ENCODE data around the gene DNM3.
A peak's percentile ranks its signal among the peaks of the same experiment; 100 is the strongest.

DNM3 gene

DNA sequence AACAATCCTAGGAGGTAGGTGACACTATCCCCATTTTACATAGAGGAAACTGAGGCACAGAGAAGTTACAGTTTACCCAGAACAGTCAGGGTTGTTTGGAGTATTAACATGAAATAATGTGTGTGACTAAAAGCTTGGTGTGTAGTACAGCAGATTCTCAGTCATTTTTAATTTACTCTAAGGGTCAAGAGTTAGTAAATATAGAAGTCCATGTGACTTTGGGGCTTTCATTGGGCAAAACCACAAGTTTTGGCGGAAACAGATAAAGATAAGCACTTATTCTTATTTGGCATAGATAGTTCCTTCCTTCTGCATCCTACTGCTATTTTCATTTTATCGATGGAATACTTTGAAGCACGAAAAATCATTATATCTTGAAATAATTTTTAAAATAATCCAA is 128.5 kb downstream of the DNM3 start:
- no peak for DNase-seq (ENCODE audit: low read depth in 1 of 2, low spot score in 1 of 2)

DNA sequence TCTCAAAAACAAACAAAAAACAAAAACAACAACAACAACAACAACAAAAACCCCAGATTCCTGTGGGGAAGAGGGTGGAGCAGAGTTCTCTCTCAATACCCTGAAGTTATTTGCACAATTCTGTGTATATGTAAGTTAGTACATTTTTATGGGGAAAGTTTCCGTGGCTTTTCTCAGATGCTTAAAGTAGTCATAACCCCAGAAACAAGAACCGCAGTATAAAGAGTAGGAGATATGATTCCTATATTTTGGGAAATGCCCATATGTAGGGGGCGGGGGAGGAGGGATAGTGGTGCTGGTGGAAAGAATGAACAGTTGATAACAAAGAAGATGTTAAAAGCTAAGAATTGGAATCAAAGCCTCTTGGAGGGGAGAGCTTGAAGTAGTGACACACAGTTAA is 131.5 kb downstream of the DNM3 start:
- DNase-seq (ENCODE audit: low read depth in 1 of 2, low spot score in 1 of 2): no peak

DNA sequence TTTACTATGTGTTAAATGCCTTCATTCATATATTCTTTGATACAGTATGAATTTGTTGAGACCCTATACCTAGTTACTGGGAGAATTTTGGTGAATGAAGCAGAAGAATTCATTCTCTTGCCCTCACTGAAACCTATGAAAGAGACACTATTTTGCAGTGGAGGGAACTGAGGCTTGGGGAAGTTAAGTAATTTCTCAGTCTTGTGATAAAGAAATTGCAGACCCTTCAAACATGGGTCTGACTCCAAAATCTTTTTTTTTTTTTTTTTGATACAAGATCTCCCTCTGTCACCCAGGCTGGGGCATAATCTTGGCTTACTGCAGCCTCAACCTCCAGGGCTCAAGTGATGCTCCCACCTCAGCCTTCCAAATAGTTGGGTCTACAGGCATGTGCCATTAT is 132.1 kb downstream of the DNM3 start:
- DNase-seq (ENCODE audit: low read depth in 1 of 2, low spot score in 1 of 2): no peak

DNA sequence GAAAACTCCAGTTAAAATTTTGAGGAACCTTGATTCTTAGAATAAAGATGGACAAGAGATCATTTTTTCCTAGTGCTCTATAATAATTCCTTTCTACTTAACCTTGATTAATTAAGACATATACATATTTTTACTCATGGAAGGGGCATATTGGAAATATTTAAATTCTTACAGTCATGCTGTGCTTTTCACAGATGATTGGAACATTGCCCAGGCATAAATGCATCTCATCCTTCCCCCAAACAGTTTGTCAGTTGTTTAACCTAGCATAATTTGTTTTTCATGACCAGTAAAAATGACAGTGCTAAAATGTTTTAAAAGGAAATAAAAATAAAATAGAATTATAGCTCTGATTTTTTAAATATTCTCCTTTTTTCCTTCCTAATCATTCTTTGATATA is 140.0 kb downstream of the DNM3 start:
- no peak for DNase-seq (ENCODE audit: low read depth in 1 of 2, low spot score in 1 of 2)

DNA sequence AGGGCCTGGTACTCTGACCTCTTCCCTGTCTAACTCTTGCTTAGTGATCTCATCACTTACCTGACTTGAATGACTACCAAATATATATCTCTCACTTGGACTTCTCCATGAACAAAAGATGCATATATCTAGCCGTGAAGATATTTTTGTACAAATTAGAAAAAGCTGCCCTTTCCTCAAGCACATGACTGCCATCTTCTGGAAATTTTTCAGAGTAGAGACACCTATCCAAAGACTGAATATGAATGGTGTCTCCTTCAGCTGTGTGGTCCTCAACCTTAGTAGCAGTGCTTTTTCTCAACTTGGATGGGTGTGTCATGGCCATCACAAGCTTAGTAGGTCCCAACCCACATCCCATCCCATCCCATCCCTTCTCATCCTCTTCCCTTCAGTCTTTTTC is 142.3 kb downstream of the DNM3 start:
- DNase-seq (ENCODE audit: low read depth in 1 of 2, low spot score in 1 of 2): no peak

DNA sequence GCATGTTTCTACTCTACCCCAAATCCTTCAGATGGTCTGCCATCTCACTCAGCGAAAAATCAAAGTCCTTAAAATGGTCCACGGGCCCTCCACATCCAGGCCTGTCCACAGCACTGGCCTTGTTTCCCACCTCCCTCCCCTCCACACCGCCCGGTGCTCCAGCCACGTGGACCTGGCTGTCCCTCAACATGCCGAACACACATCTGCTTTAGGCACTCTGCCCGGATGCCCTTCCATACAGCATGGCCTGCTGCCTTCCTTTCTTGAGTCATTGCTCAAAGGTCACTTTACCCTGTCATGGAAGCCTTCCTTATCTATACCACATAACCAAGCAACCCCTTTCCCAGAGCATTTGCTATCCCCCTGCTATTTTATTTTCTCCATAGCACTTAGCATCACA is 143.0 kb downstream of the DNM3 start:
- DNase-seq (ENCODE audit: low read depth in 1 of 2, low spot score in 1 of 2): no peak

DNA sequence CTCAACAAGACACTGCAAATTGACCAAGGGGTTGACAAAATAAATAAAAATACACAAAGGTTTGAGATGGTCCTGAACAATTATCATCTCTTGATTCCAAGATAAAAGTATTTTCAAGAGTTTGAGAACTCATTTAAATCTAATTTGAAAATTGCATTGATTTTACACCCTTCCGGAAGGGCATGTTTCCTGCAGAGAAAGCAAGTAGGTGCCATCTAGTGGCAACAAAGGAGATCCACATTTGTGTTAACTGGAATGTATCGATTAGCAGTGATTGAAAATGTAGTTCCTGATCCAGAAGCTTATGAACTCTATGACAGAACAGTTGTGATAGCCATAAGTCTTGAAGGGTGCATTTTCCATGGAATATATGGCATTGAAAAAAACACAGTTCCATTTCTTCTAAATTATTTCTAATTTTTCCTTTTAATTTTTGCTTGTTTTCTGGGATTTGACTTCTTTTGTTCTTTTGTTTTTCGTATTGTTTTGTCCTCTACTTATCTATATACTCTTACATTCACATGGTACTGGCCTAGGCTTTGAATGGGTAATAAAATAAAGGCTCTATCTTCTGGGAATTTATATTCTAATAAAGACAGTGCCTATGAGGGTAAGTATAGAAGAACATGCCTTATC is 143.7 kb downstream of the DNM3 start:
- DNase-seq (ENCODE audit: low read depth in 1 of 2, low spot score in 1 of 2): peak in 1 of 2 donors; percentile 23

DNA sequence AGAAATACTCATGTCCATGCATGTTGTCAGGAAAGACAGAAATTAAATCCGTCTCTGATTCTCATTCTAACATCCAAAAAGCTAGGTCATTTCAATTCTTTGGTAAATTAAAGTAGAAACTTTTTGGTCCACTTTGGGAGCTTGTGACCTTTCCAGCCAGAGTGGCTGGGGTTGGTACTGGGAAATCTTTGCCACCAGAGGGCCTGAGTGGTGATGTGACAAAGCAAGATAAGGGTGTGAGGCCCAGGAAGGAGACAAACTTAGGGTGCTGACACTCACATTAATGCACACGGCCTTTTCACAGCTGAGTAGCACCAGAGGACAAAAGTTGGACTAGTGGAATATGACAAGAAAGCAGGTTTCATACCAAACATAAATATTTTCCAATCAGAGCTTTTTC is 144.3 kb downstream of the DNM3 start:
- DNase-seq (ENCODE audit: low read depth in 1 of 2, low spot score in 1 of 2): no peak

DNA sequence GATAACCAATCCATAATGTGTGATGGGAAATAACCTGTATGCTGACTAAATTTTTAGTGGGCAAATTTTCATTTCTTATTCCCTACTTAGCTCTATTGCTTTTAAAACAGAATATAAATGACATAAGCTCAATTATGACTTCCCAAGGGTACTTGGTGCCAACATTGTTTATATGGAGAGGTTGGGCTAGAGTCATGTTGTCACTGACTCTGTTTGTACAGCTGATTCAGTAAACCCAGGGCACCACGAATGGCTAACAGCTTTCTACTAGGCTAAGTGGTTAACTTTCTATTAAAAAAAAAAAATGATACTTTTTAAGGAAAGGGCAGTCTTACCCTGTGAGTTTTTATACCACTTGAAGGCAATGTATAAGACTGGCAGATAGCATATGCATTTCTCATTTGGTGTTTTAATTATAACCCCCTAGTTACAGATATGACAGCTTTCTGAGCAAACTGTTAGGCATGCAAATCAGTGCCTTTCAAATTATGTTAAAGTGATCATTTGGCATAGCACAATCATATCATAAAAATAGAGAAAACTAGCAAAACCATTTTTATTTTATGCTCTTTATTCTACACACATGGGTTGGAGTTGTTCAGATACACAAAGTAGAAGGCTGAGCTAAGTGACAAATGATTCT is 147.1 kb downstream of the DNM3 start:
- no peak for DNase-seq (ENCODE audit: low read depth in 1 of 2, low spot score in 1 of 2)

DNA sequence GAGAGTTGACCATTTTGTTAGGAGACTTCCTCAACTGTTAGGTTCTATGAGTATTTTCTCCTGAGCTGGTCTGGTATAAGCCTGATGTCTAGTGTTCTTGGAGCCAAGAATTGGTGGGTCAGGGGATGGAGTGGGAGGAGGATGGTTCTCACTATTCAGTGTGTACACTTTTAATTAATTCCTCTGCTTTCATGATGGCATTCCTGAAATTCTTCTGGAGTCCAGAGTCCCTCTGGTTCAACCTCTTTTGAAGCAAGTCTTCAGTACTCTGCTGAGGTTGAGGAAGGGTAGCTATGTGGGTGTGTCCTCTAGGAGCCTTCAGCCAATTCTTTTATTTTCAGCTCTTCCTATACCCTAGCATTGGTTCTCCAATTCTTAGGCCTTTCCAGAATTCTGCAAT is 149.1 kb downstream of the DNM3 start:
- DNase-seq (ENCODE audit: low read depth in 1 of 2, low spot score in 1 of 2): no peak

DNA sequence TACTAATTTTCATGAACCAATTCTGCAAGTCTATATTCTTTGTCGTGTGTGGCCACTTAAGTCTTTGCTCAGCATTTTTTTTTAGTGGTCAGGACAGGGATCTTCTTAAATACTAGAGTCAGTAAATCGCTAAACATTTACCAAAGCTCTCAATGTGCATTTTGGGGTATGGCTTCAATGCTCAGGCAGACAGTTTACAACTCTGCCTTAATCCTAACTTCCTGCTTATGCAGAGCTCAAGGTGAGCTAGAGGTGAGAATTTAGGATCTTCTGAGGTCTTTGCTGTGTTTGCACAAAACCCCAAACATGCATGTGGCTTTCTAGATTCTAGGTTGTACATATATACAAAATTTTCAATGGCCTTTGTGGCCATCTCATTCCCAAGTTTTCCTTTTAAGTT is 153.0 kb downstream of the DNM3 start:
- DNase-seq (ENCODE audit: low read depth in 1 of 2, low spot score in 1 of 2): no peak

DNA sequence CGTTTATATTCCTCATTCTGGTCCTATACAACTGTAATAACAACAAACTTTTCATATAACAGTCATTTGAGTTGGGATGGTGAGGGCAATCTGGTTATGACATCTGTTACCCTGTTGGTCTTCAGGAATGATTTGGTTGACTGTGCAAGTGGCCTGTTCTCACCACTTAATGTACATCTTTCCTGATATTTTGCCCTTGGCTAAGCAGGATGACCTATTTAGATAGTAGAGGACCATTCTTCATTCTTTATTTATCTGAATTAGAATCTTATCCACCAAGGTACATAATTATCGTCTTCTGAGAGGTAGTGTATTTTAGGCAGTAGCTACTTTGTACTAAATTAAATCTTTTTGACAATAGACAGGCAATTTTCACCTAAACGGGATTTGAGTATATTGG is 154.3 kb downstream of the DNM3 start:
- no peak for DNase-seq (ENCODE audit: low read depth in 1 of 2, low spot score in 1 of 2)

DNA sequence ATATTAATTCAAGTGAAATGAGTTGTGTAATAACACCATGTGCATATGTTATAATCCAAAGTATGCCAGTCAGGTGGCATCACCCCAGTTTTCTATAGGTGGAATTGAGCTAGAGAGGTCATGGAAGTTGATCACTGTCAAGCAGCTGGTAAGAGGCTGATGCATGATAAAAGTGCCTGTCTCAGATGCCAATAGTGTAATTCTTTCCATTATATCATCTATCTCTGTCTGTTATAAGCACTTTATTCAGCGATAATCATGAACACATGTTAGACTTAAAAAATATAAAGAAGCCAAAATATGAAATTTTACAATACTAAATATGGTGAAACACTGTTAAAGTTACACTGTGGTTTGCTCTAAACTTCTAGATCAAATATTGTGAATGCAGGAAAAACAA is 156.6 kb downstream of the DNM3 start:
- DNase-seq (ENCODE audit: low read depth in 1 of 2, low spot score in 1 of 2): no peak

DNA sequence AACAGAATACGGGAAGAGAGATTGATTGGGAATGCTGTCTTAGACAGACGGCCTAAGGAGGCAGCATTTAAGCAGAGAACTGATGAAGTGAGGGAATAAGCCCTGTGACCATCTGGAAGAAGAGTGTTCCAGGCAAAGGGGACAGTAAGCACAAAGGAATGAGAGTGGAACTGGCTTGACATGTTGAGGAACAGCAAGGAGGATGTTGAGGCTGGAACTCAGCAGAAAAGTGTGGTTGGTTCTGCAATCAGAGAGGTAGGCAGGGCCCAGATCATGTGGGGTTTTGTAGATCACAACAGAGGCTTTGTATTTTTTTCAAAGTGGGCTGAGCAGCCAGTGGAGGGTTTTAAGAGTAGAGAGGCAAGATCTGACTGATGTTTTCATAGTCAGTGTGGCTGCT is 157.4 kb downstream of the DNM3 start:
- DNase-seq (ENCODE audit: low read depth in 1 of 2, low spot score in 1 of 2): no peak

DNA sequence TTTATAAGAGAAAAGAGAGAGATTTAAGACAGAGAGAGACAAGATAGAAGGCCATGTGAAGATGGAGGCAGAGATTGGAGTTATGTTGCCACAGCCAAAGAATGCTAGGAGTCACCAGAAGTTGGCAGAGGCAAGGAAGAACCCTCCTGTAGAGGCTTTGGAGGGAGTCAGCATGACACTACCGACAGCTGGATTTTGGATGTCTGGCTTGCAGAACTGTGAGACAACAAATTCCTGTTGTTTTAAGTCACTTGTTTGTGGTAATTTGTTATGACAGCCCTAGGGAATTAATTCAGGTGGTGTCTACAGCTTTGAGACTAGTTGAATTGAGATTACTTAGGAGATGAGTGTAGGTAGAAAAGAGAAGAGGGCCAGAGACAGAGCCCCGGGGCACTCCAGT is 158.5 kb downstream of the DNM3 start:
- no peak for DNase-seq (ENCODE audit: low read depth in 1 of 2, low spot score in 1 of 2)

DNA sequence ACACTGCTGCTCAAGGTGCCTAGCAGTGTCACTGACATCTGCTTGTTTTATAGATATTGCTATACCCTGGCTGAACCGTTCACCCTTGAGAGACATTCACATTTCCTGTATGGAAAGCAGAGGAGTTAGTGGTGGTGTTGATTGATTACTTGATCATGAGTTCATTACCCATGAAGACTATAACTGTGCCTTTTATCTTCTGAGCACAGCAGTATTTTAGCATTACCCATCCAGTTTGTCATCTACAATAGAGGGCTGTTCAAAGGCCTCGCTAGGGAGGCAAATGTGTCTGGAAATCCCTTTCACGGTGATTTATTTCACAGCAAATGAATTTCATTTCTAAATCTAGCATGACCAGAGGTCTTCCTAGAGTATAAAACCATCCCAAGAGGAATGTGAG is 160.0 kb downstream of the DNM3 start:
- no peak for DNase-seq (ENCODE audit: low read depth in 1 of 2, low spot score in 1 of 2)

DNA sequence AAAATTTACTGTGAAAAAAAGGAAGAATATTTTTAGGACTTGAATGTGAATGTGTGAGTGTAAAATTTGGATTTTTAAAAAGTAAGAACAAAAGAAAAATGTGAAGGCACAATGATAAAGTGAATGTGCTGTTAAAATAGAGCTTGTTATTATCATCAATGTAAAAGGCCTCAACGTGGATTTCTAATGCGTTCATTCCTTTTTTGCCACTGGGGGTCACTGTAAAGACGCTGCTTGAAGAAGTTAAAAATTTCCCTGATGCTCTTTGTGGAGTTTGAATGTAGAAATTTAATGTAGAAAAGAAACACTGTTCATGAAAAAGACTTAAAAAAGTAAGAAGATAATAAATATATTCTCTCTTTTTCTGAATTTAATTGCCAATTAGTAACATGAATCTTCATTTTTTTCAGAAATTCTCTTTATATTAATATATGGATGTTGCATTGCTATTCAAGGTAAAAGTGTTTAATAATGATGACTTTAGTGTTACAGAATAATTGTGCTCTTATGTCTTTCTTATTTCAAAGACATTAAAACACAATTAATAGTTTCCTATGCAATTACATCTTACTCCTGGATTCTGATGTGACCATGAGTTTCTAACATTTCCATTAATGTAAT is 161.5 kb downstream of the DNM3 start:
- peak in 1 of 2 donors; percentile 28 for DNase-seq (ENCODE audit: low read depth in 1 of 2, low spot score in 1 of 2)

DNA sequence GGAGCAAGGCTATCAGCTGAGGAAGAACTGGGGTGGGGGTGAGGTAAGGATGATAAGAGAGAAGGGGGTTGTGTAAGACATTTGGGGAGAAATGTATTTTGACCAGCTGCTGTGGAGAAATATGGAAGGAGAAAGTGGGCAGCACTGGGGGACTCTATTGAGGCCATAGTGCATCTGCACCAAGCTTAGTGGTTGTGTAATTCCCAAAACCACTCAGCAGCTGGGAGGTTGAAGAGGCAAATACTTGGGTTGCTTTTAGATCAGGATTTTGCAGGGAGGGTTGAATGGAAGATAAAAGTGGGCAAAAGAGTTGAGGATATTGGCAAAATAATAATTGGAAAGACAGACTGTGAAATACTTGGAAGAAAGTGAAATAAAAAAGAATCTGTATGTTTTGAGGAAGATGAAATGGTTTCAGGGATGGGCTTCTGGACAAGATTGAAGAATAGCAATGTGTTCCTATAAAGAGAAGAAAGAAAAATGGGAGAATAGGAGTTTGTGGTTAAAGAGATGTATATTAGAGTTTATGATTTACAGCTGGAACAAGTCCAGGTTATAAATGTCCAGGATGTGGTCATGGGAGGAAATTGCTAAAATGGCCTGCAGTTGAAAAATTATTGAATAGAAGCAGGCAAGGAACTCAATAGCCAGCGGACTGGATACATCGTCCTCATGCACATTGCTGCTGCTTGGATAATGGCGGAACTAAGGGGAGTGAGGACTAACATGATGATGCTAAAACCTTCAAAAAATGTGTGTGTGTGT is 162.7 kb downstream of the DNM3 start:
- DNase-seq (ENCODE audit: low read depth in 1 of 2, low spot score in 1 of 2): no peak

DNA sequence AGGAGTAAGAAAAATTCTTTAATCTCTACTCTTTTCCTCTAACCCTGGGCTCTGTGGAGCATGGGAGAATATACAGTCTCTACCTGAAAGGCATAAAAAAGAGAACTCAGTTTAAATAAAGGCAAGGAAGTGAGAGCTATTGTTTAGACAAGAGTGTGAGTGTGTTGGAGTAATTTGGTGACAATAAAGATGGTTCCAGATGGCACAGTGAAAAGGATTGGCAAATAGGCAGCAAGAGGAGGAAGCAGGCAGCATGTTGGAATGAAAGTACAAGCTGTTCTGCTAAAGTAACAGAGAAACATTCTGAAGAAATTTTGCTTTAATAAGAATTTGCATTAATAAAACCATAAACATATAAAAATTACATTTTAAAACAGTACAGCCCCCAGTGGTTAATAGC is 163.4 kb downstream of the DNM3 start:
- DNase-seq (ENCODE audit: low read depth in 1 of 2, low spot score in 1 of 2): no peak

DNA sequence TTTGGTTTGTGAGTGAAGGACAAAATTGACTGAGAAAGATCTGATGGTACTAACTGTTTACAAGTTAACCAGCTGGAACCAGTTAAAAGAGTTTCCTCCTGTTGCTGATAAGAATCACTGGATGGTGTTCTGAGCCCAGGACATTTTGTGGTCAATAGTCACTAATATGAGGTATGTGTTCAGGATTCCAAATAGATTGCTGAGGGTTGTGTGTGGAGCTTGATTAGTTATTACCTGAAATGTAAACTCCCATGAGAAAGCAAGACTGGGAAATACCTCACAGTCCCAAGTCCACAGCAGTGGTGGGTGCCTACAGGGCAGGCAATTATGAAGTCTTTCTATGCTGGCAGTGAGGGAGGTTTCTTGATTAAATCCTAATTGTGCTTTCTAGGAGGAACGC is 164.6 kb downstream of the DNM3 start:
- no peak for DNase-seq (ENCODE audit: low read depth in 1 of 2, low spot score in 1 of 2)

DNA sequence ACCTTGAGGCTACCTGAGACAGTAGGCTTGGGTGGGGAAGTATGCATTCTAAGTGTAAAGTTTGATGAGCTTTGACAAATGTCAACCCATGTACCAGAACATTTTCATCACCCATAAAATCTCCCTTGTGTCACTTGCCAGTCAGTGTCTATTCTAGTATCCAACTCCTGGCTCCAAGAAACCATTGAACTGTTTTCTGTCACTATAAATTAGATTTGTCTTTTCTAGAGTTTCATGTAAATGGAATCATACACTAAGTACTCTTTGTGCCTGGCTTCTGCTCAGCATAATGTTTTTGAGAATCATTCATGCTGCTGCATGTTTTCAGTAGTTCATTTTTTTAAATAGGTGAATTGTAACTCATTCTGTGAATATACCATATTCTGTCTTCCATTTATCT is 165.4 kb downstream of the DNM3 start:
- no peak for DNase-seq (ENCODE audit: low read depth in 1 of 2, low spot score in 1 of 2)

DNA sequence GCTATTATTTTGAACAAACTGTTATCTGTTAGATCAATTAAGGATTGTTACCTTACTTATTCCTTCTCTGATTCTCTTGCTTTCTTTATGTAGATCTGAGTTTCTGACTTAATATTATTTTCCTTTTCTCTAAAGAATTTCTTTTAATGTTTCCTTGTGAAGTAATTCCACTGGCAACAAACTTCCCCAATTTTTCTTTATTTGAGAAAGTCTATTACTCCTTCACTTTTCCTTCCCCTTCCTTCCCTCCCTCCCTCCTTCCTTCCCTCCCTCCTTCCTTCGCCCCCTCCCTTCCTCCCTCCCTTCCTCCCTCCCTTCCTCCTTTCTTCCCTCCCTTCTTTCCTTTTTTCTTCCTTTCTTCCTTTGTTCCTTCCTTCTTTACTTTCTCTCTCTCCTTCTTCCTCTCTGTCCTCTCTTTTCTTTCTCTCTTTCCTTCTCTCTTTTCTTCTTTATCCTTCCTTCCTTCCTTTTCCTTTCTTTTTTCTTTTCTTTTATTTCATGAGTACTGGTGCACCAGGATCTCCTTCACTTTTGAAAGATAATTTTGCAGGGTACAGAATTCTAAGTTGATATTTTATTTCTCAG is 177.5 kb downstream of the DNM3 start:
- no peak for DNase-seq (ENCODE audit: low read depth in 1 of 2, low spot score in 1 of 2)

Measured in activated CD4-positive, alpha-beta T cell treated with anti-CD3 and anti-CD28 coated beads, Interleukin-2, amount 50 U/mL, for 24 hours (primary cell).